B cell (primary cell): ENCODE measurements around the gene DISP2. TPM values are rescaled to one million over a fixed set of nuclear protein-coding genes. Genes with fewer than 3 reads are reported as not detected.

Experiments used
- ATAC-seq: fragments of 200-7000 bp; cut with Tn5 transposase; one replicate; pipeline ENCODE4 v1.10.0; 2021; ENCODE audit warnings: low read depth, mild to moderate bottlenecking, moderate number of reproducible peaks, moderate library complexity
- CTCF ChIA-PET: fragments of 350-600 bp; sonication (Branson Sonifier 250); formaldehyde crosslinking; loops from one replicate; lab custom pipeline; 2021; ENCODE audit warnings: antibody characterized with exemption, inconsistent platforms; lab: Charles Lee
- POLR2A ChIA-PET: fragments of 350-600 bp; sonication (Branson Sonifier 250); formaldehyde crosslinking; loops from one replicate; lab custom pipeline; 2021; ENCODE audit warnings: antibody characterized with exemption; lab: Charles Lee
- DNase-seq: peaks from one replicate; pipeline ENCODE4 v3.0.0; 2013
- H2AFZ ChIP-seq: 2 replicates; pipeline ENCODE4 v1.6.1; 2012; ENCODE audit warnings: mild to moderate bottlenecking, low read depth, low read length; ENCODE audit not compliant: insufficient read depth, poor library complexity, severe bottlenecking
- H3K27ac ChIP-seq, 2 donors: 1 replicate in 1 of 2; 2 replicates in 1 of 2; pipeline ENCODE4 v1.5.1; 2012 to 2013; ENCODE audit warnings: low read length in 2 of 2, mild to moderate bottlenecking in 2 of 2, moderate library complexity in 1 of 2
- H3K27me3 ChIP-seq, 4 experiments: fragments of 200-600 bp in 1 of 4; sonication (generic) in 1 of 4; replicated peaks in 1 of 4; 1 replicate in 2 of 4; 2 replicates in 2 of 4; pipeline versions ENCODE4 v1.6.1 to v1.7.0; 2013 to 2016; ENCODE audit warnings: low read length in 3 of 4, mild to moderate bottlenecking in 2 of 4, mixed read lengths in 1 of 4, moderate library complexity in 1 of 4; ENCODE audit not compliant: insufficient read depth in 4 of 4, control insufficient read depth in 3 of 4; ENCODE audit errors: control extremely low read depth in 1 of 4
- H3K36me3 ChIP-seq, 2 experiments: replicated peaks in 1 of 2; 1 replicate in 1 of 2; 2 replicates in 1 of 2; pipeline versions ENCODE4 v1.6.1 to v1.7.1; 2013; ENCODE audit warnings: low read length in 1 of 2; ENCODE audit not compliant: insufficient read depth in 2 of 2, control insufficient read depth in 1 of 2; ENCODE audit errors: control extremely low read depth in 1 of 2, extremely low read depth in 1 of 2
- H3K4me1 ChIP-seq, 2 donors: fragments of 200-600 bp in 1 of 2; sonication (generic) in 1 of 2; 1 replicate in 1 of 2; 2 replicates in 1 of 2; pipeline versions ENCODE4 v1.5.1 to v1.6.1; 2013 to 2017; ENCODE audit warnings: low read length in 2 of 2; ENCODE audit not compliant: control insufficient read depth in 2 of 2, insufficient read depth in 2 of 2
- H3K4me2 ChIP-seq: replicated peaks from 2 replicates; pipeline ENCODE3; 2012; ENCODE audit warnings: mild to moderate bottlenecking, low read depth, low read length; ENCODE audit not compliant: poor library complexity, severe bottlenecking
- H3K4me3 ChIP-seq, 5 experiments: fragments of 200-600 bp in 1 of 5; sonication (generic) in 1 of 5; 1 replicate in 3 of 5; 2 replicates in 2 of 5; pipeline versions ENCODE4 v1.5.1 to v1.7.0; 2011 to 2016; ENCODE audit warnings: low read length in 4 of 5, mild to moderate bottlenecking in 4 of 5, low read depth in 2 of 5, control low read depth in 1 of 5, moderate library complexity in 1 of 5; ENCODE audit not compliant: insufficient read depth in 1 of 5; ENCODE audit errors: control extremely low read depth in 1 of 5, extremely low read depth in 1 of 5
- H3K79me2 ChIP-seq: fragments of 200-600 bp; sonication (generic); one replicate; pipeline ENCODE4 v1.6.0; 2016; ENCODE audit warnings: low read length; ENCODE audit not compliant: control insufficient read depth, insufficient read depth
- H3K9ac ChIP-seq: fragments of 200-600 bp; sonication (generic); 2 replicates; pipeline ENCODE4 v1.6.1; 2017; ENCODE audit warnings: mild to moderate bottlenecking, low read length, moderate library complexity
- H3K9me3 ChIP-seq, 3 donors: one replicate each; pipeline versions ENCODE4 v1.6.1 to v1.7.1; 2013; ENCODE audit warnings: low read length in 2 of 3; ENCODE audit not compliant: control insufficient read depth in 2 of 3, insufficient read depth in 1 of 3; ENCODE audit errors: control extremely low read depth in 1 of 3
- H4K20me1 ChIP-seq: 2 replicates; pipeline ENCODE4 v1.6.0; 2012; ENCODE audit warnings: mild to moderate bottlenecking, low read length; ENCODE audit not compliant: insufficient read depth, control insufficient read depth, poor library complexity, severe bottlenecking
- H3K27ac Mint-ChIP-seq: one replicate; pipeline ENCODE4 v1.8.0; 2021; ENCODE audit warnings: mixed read lengths
- H3K27me3 Mint-ChIP-seq: one replicate; pipeline ENCODE4 v1.8.0; 2021; ENCODE audit warnings: mixed read lengths
- H3K4me1 Mint-ChIP-seq: one replicate; pipeline ENCODE4 v1.8.0; 2021; ENCODE audit warnings: mixed read lengths
- H3K4me3 Mint-ChIP-seq: one replicate; pipeline ENCODE4 v1.8.0; 2021; ENCODE audit warnings: mixed read lengths
- H3K9me3 Mint-ChIP-seq: one replicate; pipeline ENCODE4 v1.8.0; 2022; ENCODE audit warnings: mixed read lengths; ENCODE audit not compliant: insufficient read depth
- CTCF ChIP-seq: fragments of 200-600 bp; IDR thresholded peaks from one replicate; pipeline ENCODE4 v1.8.0; 2022; ENCODE audit warnings: antibody characterized with exemption, mild to moderate bottlenecking
- EZH2 ChIP-seq: IDR thresholded peaks from 2 replicates; pipeline ENCODE4 v1.6.1; 2012; ENCODE audit warnings: borderline replicate concordance, low read depth, mild to moderate bottlenecking, moderate library complexity, low read length; ENCODE audit not compliant: insufficient read depth, poor library complexity, severe bottlenecking
- WGBS: methylation state at CpG from one replicate; pipeline ENCODE4 v1.1.5; 2013; ENCODE audit warnings: missing lambda C conversion rate; ENCODE audit not compliant: insufficient coverage; 5-methylcytosine and 5-hydroxymethylcytosine counted together
- intact Hi-C: fragments of 100-400 bp; cut with micrococcal nuclease; formaldehyde crosslinking; loops from one replicate; pipeline ENCODE4 v1.10.0; 2022
- polyA plus RNA-seq: library from polyadenylated mRNA; depleted of rRNA; stranded (reverse); fragments of >200 nt; gene quantifications from 2 replicates; pipeline ENCODE4 v1.2.3, GENCODE V29; 2012
- total RNA-seq, 2 donors: library from RNA; stranded (reverse); fragments of 120-200 nt in 1 of 2; gene quantifications; 1 replicate in 1 of 2; 2 replicates in 1 of 2; pipeline versions ENCODE4 v1.2.3 to v1.2.4, GENCODE V29; 2013 to 2022

Gene DISP2
- total and polyA plus RNA-seq, 2 donors (not counting 1 experiment from before 2014, with no cell fraction given): 0.13 to 0.71 TPM

DNA sequence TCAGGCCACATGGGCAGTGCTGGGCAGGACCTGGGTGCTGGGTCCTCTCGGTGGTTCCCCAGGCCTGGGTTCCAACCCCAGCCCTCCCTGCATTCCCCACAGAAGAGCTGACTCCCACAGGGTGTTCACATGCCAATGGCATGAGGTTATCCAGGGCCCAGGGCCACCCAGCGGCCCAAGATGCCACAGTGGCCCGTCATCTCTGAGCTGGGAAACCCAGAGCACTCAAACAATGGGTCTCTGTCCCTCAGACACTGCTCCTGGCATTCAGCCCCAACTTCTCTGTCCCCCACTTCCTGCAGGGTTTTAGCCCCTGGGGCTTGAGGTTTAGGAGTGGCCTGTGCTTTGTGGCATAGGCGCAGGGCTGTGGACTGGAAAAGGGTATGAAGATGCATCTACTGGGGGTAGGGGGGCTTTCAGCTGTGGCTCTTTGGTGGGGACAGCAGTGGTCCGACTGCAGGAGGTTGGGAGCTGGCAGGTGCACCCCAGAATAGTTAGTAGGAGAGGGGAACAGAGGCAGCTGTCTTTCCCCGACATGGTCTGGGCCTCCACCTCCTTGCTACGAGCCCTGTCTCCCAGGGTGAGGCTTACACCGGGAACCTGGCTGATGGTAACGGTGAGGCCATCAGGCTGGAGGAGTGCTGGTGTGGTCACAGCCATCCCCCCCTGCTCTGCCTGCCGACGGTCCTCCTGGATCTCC is 18.9 kb upstream of the DISP2 start:
- Mint-ChIP-seq H3K27ac (no peak overlapping the region), H3K4me3 (no peak overlapping the region), H3K9me3 (no peaks in the 10 kb centered on the region), H3K4me1 (peaks cover 18% of the 10 kb centered on the region), H3K27me3 (peaks cover 4% of the 10 kb centered on the region)
- Histone ChIP-seq H3K4me2 (no peak overlapping the region), H3K9me3 (no peaks in the 10 kb centered on the region), H3K27ac (no peak overlapping the region), H3K79me2 (no peaks in the 10 kb centered on the region), H3K4me1 (peaks cover 13 to 23% of the 10 kb centered on the region in 2 donors), H3K9ac (no peak overlapping the region), H4K20me1 (no peaks in the 10 kb centered on the region), H3K36me3 (no peaks in the 10 kb centered on the region), H2AFZ (no peak overlapping the region), H3K27me3 (peaks cover 0 to 12% (median 0%) of the 10 kb centered on the region in 4 experiments), H3K4me3 (no peak overlapping the region)
- no peak for TF ChIP-seq CTCF
- TF ChIP-seq EZH2: no peak
- WGBS: 95% methylated on average over 11 of the region's 11 CpGs
- ATAC-seq (no peak), DNase-seq (no peak)
- CTCF ChIA-PET: interaction anchor here (0.6 to 15.0 kb wide), 19 partner anchors 12 to 653 kb away, joined by 3 to 382 read pairs (median 14); partner anchors contain the start of genes ANKRD63, INAFM2, IVD and PLCB2
- intact Hi-C loops: loop anchor here (1.0 kb wide), 4 partner anchors 16 to 122 kb away; partner anchors contain the start of genes INAFM2 and PLCB2
- POLR2A ChIA-PET: interaction anchor here (0.6 to 0.7 kb wide), 2 partner anchors 24 to 28 kb away, joined by 3 to 6 read pairs; no protein-coding TSS in a partner anchor

- Histone ChIP-seq H3K9ac (no peak overlapping the region), H4K20me1 (no peaks in the 10 kb centered on the region), H3K4me1 (peaks cover 8 to 18% of the 10 kb centered on the region in 2 donors), H3K4me3 (no peak overlapping the region), H3K36me3 (no peaks in the 10 kb centered on the region), H3K79me2 (no peaks in the 10 kb centered on the region), H3K4me2 (no peak overlapping the region), H3K9me3 (no peaks in the 10 kb centered on the region), H3K27me3 (peaks cover 0 to 12% (median 0%) of the 10 kb centered on the region in 4 experiments), H2AFZ (no peak overlapping the region), H3K27ac (no peak overlapping the region)
- CTCF ChIA-PET: interaction anchor here (0.6 to 15.0 kb wide), 9 partner anchors 12 to 124 kb away, joined by 4 to 382 read pairs (median 134); partner anchors contain the start of genes INAFM2 and PLCB2
- DNase-seq (no peak), ATAC-seq (no peak)
- Mint-ChIP-seq H3K9me3 (no peaks in the 10 kb centered on the region), H3K4me3 (no peak overlapping the region), H3K27ac (no peak overlapping the region), H3K4me1 (peaks cover 13% of the 10 kb centered on the region), H3K27me3 (peaks cover 4% of the 10 kb centered on the region)
- POLR2A ChIA-PET: interaction anchor here (0.6 kb wide), 1 partner anchor 23 kb away, joined by 6 read pairs; no protein-coding TSS in a partner anchor
- TF ChIP-seq EZH2 (no peak), CTCF (no peak)
- intact Hi-C loops: no loop called here
- WGBS: 95% methylated on average over 7 of the region's 7 CpGs
Observed at GRCh38 chr15:40339621-40339945, 18.4 kb upstream of the DISP2 start.
